Trophoblast cell (in vitro differentiated cells and primary cell): ENCODE data around the gene RNF207.

Source experiments
- DNase-seq, 2 donors: peaks; one replicate each; pipeline ENCODE4 v3.0.0-alpha.2; 2016
- H2AFZ ChIP-seq: 2 replicates; pipeline ENCODE4 v1.6.1; 2013; ENCODE audit warnings: low read length, moderate library complexity, mild to moderate bottlenecking; ENCODE audit not compliant: insufficient read depth, poor library complexity
- H2AK5ac ChIP-seq: 2 replicates; pipeline ENCODE4 v1.6.1; 2013; ENCODE audit warnings: mild to moderate bottlenecking, low read length
- H2BK120ac ChIP-seq: 2 replicates; pipeline ENCODE4 v1.6.1; 2013; ENCODE audit warnings: low read length, mild to moderate bottlenecking, moderate library complexity; ENCODE audit not compliant: insufficient read depth, poor library complexity
- H2BK12ac ChIP-seq: 2 replicates; pipeline ENCODE4 v1.6.1; 2013; ENCODE audit warnings: mild to moderate bottlenecking, low read length, moderate library complexity
- H2BK5ac ChIP-seq: 2 replicates; pipeline ENCODE4 v1.6.1; 2013; ENCODE audit warnings: low read length, low read depth, moderate library complexity, mild to moderate bottlenecking; ENCODE audit not compliant: poor library complexity
- H3K14ac ChIP-seq: 2 replicates; pipeline ENCODE4 v1.6.1; 2013; ENCODE audit warnings: mild to moderate bottlenecking, low read length
- H3K18ac ChIP-seq: 2 replicates; pipeline ENCODE4 v1.6.1; 2013; ENCODE audit warnings: mild to moderate bottlenecking, low read length
- H3K23ac ChIP-seq: 2 replicates; pipeline ENCODE4 v1.6.1; 2013; ENCODE audit warnings: low read length
- H3K27ac ChIP-seq: 2 replicates; pipeline ENCODE4 v1.5.1; 2013; ENCODE audit warnings: low read depth, mild to moderate bottlenecking, inconsistent platforms, low read length, moderate library complexity
- H3K27me3 ChIP-seq: 2 replicates; pipeline ENCODE4 v1.6.1; 2013; ENCODE audit warnings: inconsistent platforms, mild to moderate bottlenecking, low read length, moderate library complexity; ENCODE audit not compliant: insufficient read depth
- H3K36me3 ChIP-seq, 2 experiments: 1 replicate in 1 of 2; 2 replicates in 1 of 2; pipeline ENCODE4 v1.6.1; 2013; ENCODE audit warnings: low read length in 2 of 2, mild to moderate bottlenecking in 2 of 2, moderate library complexity in 1 of 2; ENCODE audit not compliant: insufficient read depth in 2 of 2, control insufficient read depth in 1 of 2
- H3K4ac ChIP-seq: 2 replicates; pipeline ENCODE4 v1.6.1; 2013; ENCODE audit warnings: low read depth, mild to moderate bottlenecking, low read length, moderate library complexity
- H3K4me1 ChIP-seq, 2 experiments: 1 replicate in 1 of 2; 2 replicates in 1 of 2; pipeline ENCODE4 v1.6.1; 2013; ENCODE audit warnings: low read length in 2 of 2, mild to moderate bottlenecking in 2 of 2, moderate library complexity in 1 of 2; ENCODE audit not compliant: insufficient read depth in 2 of 2, control insufficient read depth in 1 of 2
- H3K4me2 ChIP-seq: 2 replicates; pipeline ENCODE4 v1.6.1; 2013; ENCODE audit warnings: inconsistent platforms, mild to moderate bottlenecking, low read length, moderate library complexity
- H3K4me3 ChIP-seq: 2 replicates; pipeline ENCODE4 v1.5.1; 2013; ENCODE audit warnings: mild to moderate bottlenecking, low read depth, low read length, inconsistent platforms
- H3K79me1 ChIP-seq: one replicate; pipeline ENCODE4 v1.6.1; 2013; ENCODE audit warnings: low read length
- H3K79me2 ChIP-seq: 2 replicates; pipeline ENCODE4 v1.6.1; 2013; ENCODE audit warnings: low read length, mild to moderate bottlenecking; ENCODE audit not compliant: control insufficient read depth, insufficient read depth, poor library complexity
- H3K9ac ChIP-seq: 2 replicates; pipeline ENCODE4 v1.6.1; 2013; ENCODE audit warnings: mild to moderate bottlenecking, low read length
- H3K9me3 ChIP-seq: 2 replicates; pipeline ENCODE4 v1.6.1; 2013; ENCODE audit warnings: low read depth, mild to moderate bottlenecking, control low read depth, inconsistent platforms, low read length; ENCODE audit not compliant: insufficient read depth
- H4K12ac ChIP-seq: 2 replicates; pipeline ENCODE4 v1.6.1; 2013; ENCODE audit warnings: low read depth, mild to moderate bottlenecking, low read length, moderate library complexity
- H4K8ac ChIP-seq: 2 replicates; pipeline ENCODE4 v1.6.1; 2013; ENCODE audit warnings: low read depth, mild to moderate bottlenecking, low read length, moderate library complexity
- H4K91ac ChIP-seq: one replicate; pipeline ENCODE4 v1.6.1; 2013; ENCODE audit warnings: low read depth, mild to moderate bottlenecking, low read length, moderate library complexity
- whole genome bisulfite sequencing: extraction: QIAGEN DNeasy Blood & Tissue Kit; methylation state at CpG from one replicate; pipeline ENCODE4 v1.1.7; 2013; ENCODE audit warnings: missing lambda C conversion rate; ENCODE audit not compliant: insufficient read length, insufficient coverage; ENCODE audit errors: extremely low coverage; 5-methylcytosine and 5-hydroxymethylcytosine counted together

The RNF207 gene

GRCh38 chr1:6270401-6270800, 64.5 kb downstream of the RNF207 start:
- Histone ChIP-seq H3K79me1 (no peaks in the 10 kb centered on the region), H3K18ac (no peak overlapping the region), H3K79me2 (no peaks in the 10 kb centered on the region), H3K23ac (no peak overlapping the region), H2BK5ac (no peak overlapping the region), H3K9me3 (peaks cover 2% of the 10 kb centered on the region), H3K27me3 (no peaks in the 10 kb centered on the region), H3K14ac (no peak overlapping the region), H3K4me2 (no peak overlapping the region), H3K4ac (no peak overlapping the region), H4K91ac (no peak overlapping the region), H3K36me3 (peaks cover 0 to 2% of the 10 kb centered on the region in 2 experiments), H2AK5ac (no peak overlapping the region), H2BK12ac (no peak overlapping the region), H3K4me3 (no peak overlapping the region), H3K9ac (no peak overlapping the region), H4K8ac (no peak overlapping the region), H4K12ac (no peak overlapping the region), H2AFZ (no peak overlapping the region), H3K27ac (no peak overlapping the region), H3K4me1 (no peaks in the 10 kb centered on the region), H2BK120ac (no peak overlapping the region)
- no CpG with 5 or more reads among the region's 8 CpGs for WGBS
- DNase-seq = no peak
